ENCODE measurements around the gene SPDYE5. TPM values are rescaled to one million over a fixed set of nuclear protein-coding genes. Genes with fewer than 3 reads are reported as not detected.
"Not testable (repeated sequence)": the region's sequence is repeated elsewhere in the genome, so short reads cannot be mapped to it uniquely, and the experiment has no call there.

Gene SPDYE5
- total RNA-seq, 1 experiment from 2014 or later, result not detected

GRCh38 chr7:75509033-75509432 is 16.9 kb downstream of the SPDYE5 start:
- H3K9ac ChIP-seq (ENCODE audit: extremely low read depth, insufficient read length, low read length); H3K4ac ChIP-seq (ENCODE audit: low read depth, low read length); H3K27me3 ChIP-seq (ENCODE audit: insufficient read depth, low read length); H3K9me3 ChIP-seq (ENCODE audit: control insufficient read depth, low read depth, low read length); H3K4me1 Mint-ChIP-seq; H3K4me1 ChIP-seq (ENCODE audit: insufficient read depth, low read length); H2BK120ac ChIP-seq (ENCODE audit: low read depth, low read length, poor library complexity, severe bottlenecking); H2BK15ac ChIP-seq (ENCODE audit: low read depth, low read length); H3K27ac ChIP-seq (ENCODE audit: insufficient read length, low read depth, low read length); H4K91ac ChIP-seq (ENCODE audit: insufficient read length, low read depth, low read length); H3T11ph ChIP-seq (ENCODE audit: low read length); H3K27me3 Mint-ChIP-seq (ENCODE audit: low read depth); H2BK20ac ChIP-seq (ENCODE audit: low read depth, low read length, poor library complexity, severe bottlenecking); H4K5ac ChIP-seq (ENCODE audit: insufficient read length, low read depth, low read length); H3K56ac ChIP-seq (ENCODE audit: insufficient read length, low read depth, low read length); H3K23me2 ChIP-seq (ENCODE audit: insufficient read length, low read depth, low read length, poor library complexity, severe bottlenecking); H2AK5ac ChIP-seq (ENCODE audit: insufficient read length, low read length); H3K79me1 ChIP-seq (ENCODE audit: insufficient read depth, low read depth, low read length, poor library complexity, severe bottlenecking); H2BK5ac ChIP-seq (ENCODE audit: insufficient read length, low read length); H4K20me1 ChIP-seq (ENCODE audit: control insufficient read depth, insufficient read depth, insufficient read length); H3K4me3 Mint-ChIP-seq; H3K18ac ChIP-seq (ENCODE audit: insufficient read length, low read depth, low read length); H4K8ac ChIP-seq (replicated peaks; ENCODE audit: insufficient read length, low read depth, low read length); DNase-seq; H3K4me2 ChIP-seq (ENCODE audit: insufficient read depth, insufficient read length, low read length); H3K23ac ChIP-seq (ENCODE audit: insufficient read length, low read depth, low read length); H3K14ac ChIP-seq (ENCODE audit: insufficient read depth, low read length); H3K79me2 ChIP-seq (ENCODE audit: insufficient read depth, low read length); H3K27ac Mint-ChIP-seq; H2AFZ ChIP-seq (ENCODE audit: low read length); H3K9me3 Mint-ChIP-seq; H2BK12ac ChIP-seq (ENCODE audit: insufficient read length, low read depth, low read length): not testable (repeated sequence)
- no CpG with 5 or more reads among the region's 4 CpGs for WGBS (ENCODE audit: extremely low coverage, insufficient read length, low lambda C conversion rate)
- H3K36me3 Mint-ChIP-seq (ENCODE audit: insufficient read depth in 1 of 3, low read depth in 3 of 3), result peaks cover 4 to 12% (median 7%) of the 10 kb centered on the region in 3 experiments

GRCh38 chr7:75518842-75519241 is 26.7 kb downstream of the SPDYE5 start:
- not testable (repeated sequence) for H3T11ph ChIP-seq (ENCODE audit: low read length); H3K23me2 ChIP-seq (ENCODE audit: insufficient read length, low read depth, low read length, poor library complexity, severe bottlenecking); H3K4me3 Mint-ChIP-seq; DNase-seq; H3K23ac ChIP-seq (ENCODE audit: insufficient read length, low read depth, low read length); H4K5ac ChIP-seq (ENCODE audit: insufficient read length, low read depth, low read length); H3K4me1 ChIP-seq (ENCODE audit: insufficient read depth, low read length); H3K9ac ChIP-seq (ENCODE audit: extremely low read depth, insufficient read length, low read length); H3K27me3 ChIP-seq (ENCODE audit: insufficient read depth, low read length); H3K4me1 Mint-ChIP-seq; H2BK15ac ChIP-seq (ENCODE audit: low read depth, low read length); H3K27ac Mint-ChIP-seq; H3K27me3 Mint-ChIP-seq (ENCODE audit: low read depth); H4K20me1 ChIP-seq (ENCODE audit: control insufficient read depth, insufficient read depth, insufficient read length); H3K4me2 ChIP-seq (ENCODE audit: insufficient read depth, insufficient read length, low read length); H3K79me1 ChIP-seq (ENCODE audit: insufficient read depth, low read depth, low read length, poor library complexity, severe bottlenecking); H3K9me3 ChIP-seq (ENCODE audit: control insufficient read depth, low read depth, low read length); H2BK120ac ChIP-seq (ENCODE audit: low read depth, low read length, poor library complexity, severe bottlenecking); H3K14ac ChIP-seq (ENCODE audit: insufficient read depth, low read length); H3K56ac ChIP-seq (ENCODE audit: insufficient read length, low read depth, low read length); H2BK12ac ChIP-seq (ENCODE audit: insufficient read length, low read depth, low read length); H4K8ac ChIP-seq (replicated peaks; ENCODE audit: insufficient read length, low read depth, low read length); H2BK20ac ChIP-seq (ENCODE audit: low read depth, low read length, poor library complexity, severe bottlenecking); H2AK5ac ChIP-seq (ENCODE audit: insufficient read length, low read length); H4K91ac ChIP-seq (ENCODE audit: insufficient read length, low read depth, low read length); H3K18ac ChIP-seq (ENCODE audit: insufficient read length, low read depth, low read length); H3K79me2 ChIP-seq (ENCODE audit: insufficient read depth, low read length); H2AFZ ChIP-seq (ENCODE audit: low read length); H2BK5ac ChIP-seq (ENCODE audit: insufficient read length, low read length); H3K27ac ChIP-seq (ENCODE audit: insufficient read length, low read depth, low read length); H3K4ac ChIP-seq (ENCODE audit: low read depth, low read length)
- peaks cover 13 to 15% of the 10 kb centered on the region in 2 experiments for H3K9me3 Mint-ChIP-seq
- 100% methylated on average over 1 of the region's 2 CpGs for WGBS (ENCODE audit: extremely low coverage, insufficient read length, low lambda C conversion rate)
- peaks cover 36 to 60% (median 45%) of the 10 kb centered on the region in 3 experiments for H3K36me3 Mint-ChIP-seq (ENCODE audit: insufficient read depth in 1 of 3, low read depth in 3 of 3)
